PFSK-1 (cell line): ENCODE data around the gene FGGY. TPM values are rescaled to one million over a fixed set of nuclear protein-coding genes. Genes with fewer than 3 reads are reported as not detected.

Source experiments
- FOXP2 ChIP-seq: optimal IDR thresholded peaks from 2 replicates; pipeline ENCODE3; 2011; ENCODE audit warnings: borderline replicate concordance, control low read depth, inconsistent platforms; ENCODE audit not compliant: insufficient read depth; ENCODE audit errors: extremely low read length, extremely low read depth
- POLR2AphosphoS5 ChIP-seq: IDR thresholded peaks from 2 replicates; pipeline ENCODE4 v1.6.1; 2012; ENCODE audit warnings: low read depth, mild to moderate bottlenecking, control low read depth, low read length, moderate library complexity
- REST ChIP-seq, 2 experiments: IDR thresholded peaks; 2 replicates each; pipeline versions ENCODE4 v1.6.1 to v1.8.0; 2011 to 2012; ENCODE audit warnings: low read depth in 2 of 2, low read length in 2 of 2, control low read depth in 1 of 2, inconsistent platforms in 1 of 2, mild to moderate bottlenecking in 1 of 2, moderate library complexity in 1 of 2; ENCODE audit not compliant: insufficient read depth in 1 of 2
- SIN3A ChIP-seq: IDR thresholded peaks from 2 replicates; pipeline ENCODE4 v1.6.1; 2012; ENCODE audit warnings: mild to moderate bottlenecking, low read length, moderate library complexity, borderline replicate concordance; ENCODE audit not compliant: insufficient read depth
- TAF1 ChIP-seq: IDR thresholded peaks from 2 replicates; pipeline ENCODE4 v1.6.1; 2012; ENCODE audit warnings: low read length, control low read depth, borderline replicate concordance; ENCODE audit not compliant: insufficient read depth
- polyA plus RNA-seq: library from polyadenylated mRNA; unstranded; fragments of >200 nt; gene quantifications from one replicate; pipeline ENCODE4 v1.2.1, GENCODE V29; 2012; ENCODE audit warnings: low read depth, missing spikeins; ENCODE audit not compliant: insufficient read length

The FGGY gene
- polyA plus RNA-seq = 16.3 TPM

GRCh38 chr1:59296358-59297256 lies at the start of gene FGGY:
Gene FGGY (plus strand): TSS chr1:59297094. CDS start chr1:59321550, 24,456 bp downstream.
- TF ChIP-seq TAF1 (peak; percentile 67; the same call in 1 of the 2 replicates), POLR2AphosphoS5 (peak; percentile 85), SIN3A (no peak), FOXP2 (peak; percentile 40), REST (IDR thresholded peaks at IDR 0.05; ENCODE audit: insufficient read depth in 1 of 2, low read depth in 2 of 2, low read length in 2 of 2) (no peak)

GRCh38 chr1:59248758-59249157 lies 48.1 kb upstream of the FGGY start:
- TF ChIP-seq SIN3A (no peak), POLR2AphosphoS5 (no peak), TAF1 (no peak), REST (IDR thresholded peaks at IDR 0.05; ENCODE audit: insufficient read depth in 1 of 2, low read depth in 2 of 2, low read length in 2 of 2) (no peak), FOXP2 (no peak)

- no peak for TF ChIP-seq REST (IDR thresholded peaks at IDR 0.05; ENCODE audit: insufficient read depth in 1 of 2, low read depth in 2 of 2, low read length in 2 of 2)
- no peak for TF ChIP-seq TAF1
- TF ChIP-seq FOXP2 = no peak
- no peak for TF ChIP-seq POLR2AphosphoS5
- TF ChIP-seq SIN3A = no peak
These were observed 47.3 kb upstream of the FGGY start for GRCh38 chr1:59249396-59250137.

GRCh38 chr1:59258412-59259032 lies 38.4 kb upstream of the FGGY start:
- no peak for TF ChIP-seq POLR2AphosphoS5
- no peak for TF ChIP-seq REST (IDR thresholded peaks at IDR 0.05; ENCODE audit: insufficient read depth in 1 of 2, low read depth in 2 of 2, low read length in 2 of 2)
- no peak for TF ChIP-seq FOXP2
- no peak for TF ChIP-seq TAF1
- no peak for TF ChIP-seq SIN3A
